GM19043 (cell line): Measurements from ENCODE around the gene MAMLD1.

ENCODE experiments used
- ATAC-seq: cut with Tn5 transposase; IDR thresholded peaks from one replicate; pipeline ENCODE4 v1.9.1; 2021; ENCODE audit warnings: low read depth; ENCODE audit not compliant: unreplicated experiment

Gene MAMLD1

DNA sequence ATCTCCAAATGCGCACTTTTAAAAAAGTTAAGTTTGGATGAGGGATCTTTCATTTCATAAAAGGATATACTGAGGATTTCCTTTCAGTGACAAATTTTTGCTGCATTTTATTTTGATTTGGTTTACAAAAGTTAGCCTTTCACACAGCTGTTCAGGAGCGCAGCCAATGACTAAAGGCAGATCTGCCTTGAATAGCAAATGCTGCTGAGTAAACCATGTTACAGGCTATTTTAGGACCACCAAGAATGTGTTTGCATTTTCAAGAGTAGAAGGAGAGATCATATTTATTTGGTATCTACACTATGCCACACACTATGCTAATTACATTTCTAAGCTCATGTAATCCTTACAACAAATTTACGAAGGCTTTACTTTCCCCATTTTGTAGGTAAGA is 92.1 kb downstream of the MAMLD1 start:
- ATAC-seq: no peak

DNA sequence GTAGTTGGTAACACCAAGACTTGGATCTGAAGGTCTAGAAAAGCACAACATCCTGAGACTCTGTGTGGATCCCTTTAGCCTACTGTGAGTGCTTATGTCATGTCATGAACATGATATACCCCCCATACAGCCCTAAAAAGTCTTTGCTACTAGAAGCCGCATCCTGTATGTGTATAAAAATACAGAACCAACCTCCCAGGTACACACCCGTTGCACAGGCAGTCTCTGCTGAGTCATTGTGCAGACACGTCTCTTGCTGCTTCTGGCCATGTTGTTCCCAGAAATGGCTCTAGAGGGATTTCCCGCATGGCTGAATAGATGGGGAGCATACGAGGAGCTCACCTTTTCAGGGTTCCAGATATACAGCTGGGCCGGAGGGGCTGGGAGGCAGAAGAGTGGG is 93.3 kb downstream of the MAMLD1 start:
- no peak for ATAC-seq

DNA sequence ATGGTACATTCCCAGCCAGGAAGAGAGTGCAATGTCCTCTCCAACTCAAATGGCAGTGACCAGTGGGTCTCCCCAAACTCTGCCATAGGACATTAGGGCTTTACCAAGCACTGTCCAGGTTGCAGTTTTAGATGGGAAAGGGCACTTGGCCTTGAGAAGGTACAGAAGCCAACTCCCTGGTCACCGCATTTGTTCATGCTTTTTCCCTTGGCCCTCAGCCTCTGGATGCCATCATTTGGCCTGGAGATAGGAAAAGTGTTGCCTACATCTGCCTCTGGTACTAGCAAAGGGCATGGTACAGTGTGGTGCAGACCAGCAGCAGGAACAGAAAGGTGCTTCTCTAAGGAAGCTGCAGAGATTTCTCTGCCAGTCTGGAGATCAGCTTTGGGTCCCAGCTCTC is 93.8 kb downstream of the MAMLD1 start:
- no peak for ATAC-seq

DNA sequence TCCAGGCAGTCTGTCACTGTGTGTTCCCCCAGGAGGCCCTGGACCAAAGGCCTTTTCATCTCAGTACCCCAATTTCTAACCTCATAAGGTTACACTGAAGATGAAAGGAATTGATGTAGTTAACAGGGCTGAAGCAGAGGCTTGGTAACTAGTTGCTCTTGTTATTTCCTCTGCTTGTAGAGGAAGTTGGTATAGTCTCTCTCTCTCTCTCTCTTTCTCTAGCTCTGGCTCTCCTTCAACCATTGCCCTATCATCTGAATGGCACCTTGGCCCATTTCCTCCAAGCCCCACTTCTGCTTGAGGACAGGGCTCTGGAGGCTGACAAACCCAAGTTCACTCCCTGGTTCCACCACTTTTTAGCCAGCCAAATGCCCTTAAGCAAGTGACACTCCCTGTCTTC is 96.1 kb downstream of the MAMLD1 start:
- no peak for ATAC-seq

DNA sequence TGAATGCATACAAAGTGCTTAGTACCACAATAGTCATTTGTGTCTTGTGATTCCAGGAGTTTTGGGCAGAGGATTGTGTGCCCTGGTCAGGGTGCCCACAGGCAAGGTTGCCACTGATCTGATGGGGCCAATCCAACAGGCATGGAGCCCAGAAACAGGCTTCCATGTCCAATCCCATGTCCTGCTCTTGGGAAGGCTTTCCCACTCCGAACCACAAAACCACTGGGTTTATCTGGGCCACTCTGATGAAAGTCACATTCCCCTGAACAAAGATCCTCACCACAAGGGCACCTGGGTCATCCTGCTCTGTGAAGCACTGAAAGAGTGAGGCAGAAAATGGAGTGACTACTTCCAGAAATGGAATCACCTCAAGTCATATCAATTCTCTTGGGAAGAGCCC is 96.9 kb downstream of the MAMLD1 start:
- no peak for ATAC-seq

DNA sequence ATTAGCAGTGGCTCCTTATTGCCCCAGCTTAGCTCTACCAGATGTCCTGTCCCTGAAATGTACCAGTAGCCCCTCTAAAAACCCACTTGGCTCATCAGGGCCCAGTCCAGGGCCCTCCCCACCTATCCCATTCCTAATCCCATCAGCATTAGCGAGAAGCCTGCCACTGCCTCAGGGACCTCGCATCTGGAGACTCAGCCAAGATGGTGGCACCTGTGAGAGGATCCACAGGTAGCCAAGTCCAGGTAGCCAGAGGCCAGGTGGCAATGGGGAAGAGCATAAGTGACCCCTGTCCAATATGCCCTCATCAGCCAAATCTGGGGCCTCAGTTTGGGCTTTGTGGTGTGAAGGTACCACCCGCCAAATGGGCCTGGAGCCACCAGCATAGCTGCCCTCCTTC is 97.7 kb downstream of the MAMLD1 start:
- no peak for ATAC-seq

DNA sequence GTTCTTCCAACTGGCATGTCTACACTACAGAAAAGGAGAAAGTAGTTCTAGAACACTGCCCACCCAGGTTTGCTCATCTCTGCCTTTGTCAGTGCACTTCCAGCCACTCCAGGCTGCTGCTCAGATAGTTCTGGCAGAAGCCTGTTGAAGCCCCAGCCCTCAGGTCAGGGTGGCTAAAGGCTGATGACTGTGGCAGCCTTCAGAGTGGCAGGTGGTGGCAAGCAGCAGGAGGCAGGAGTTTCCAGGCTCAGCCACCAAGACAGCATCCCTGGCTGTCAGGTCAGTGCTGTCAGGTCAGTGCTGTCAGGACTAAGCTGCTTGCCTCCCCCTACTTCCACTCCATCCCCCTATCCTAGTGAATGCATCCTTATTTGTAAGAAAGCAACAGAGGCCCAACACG is 100.4 kb downstream of the MAMLD1 start:
- ATAC-seq: no peak

DNA sequence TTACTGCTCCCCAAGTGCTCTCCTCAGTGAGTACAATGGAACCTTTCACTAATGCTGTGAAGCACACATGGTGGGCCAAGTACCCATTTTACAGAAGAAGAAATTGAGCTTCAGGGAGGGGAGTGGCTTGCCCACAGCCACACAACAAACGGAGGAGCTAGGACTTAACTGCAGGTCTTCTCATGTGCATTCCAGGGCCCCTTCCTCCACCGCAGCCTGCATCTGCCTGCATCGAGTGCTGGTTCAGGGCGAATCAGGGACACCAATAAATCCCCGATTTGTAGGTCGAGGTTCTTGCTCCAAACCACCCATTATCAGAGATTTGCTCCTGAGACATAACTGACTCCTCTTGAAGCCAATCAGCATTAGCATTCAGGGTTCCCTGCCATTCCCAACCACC is 100.9 kb downstream of the MAMLD1 start:
- ATAC-seq: no peak

DNA sequence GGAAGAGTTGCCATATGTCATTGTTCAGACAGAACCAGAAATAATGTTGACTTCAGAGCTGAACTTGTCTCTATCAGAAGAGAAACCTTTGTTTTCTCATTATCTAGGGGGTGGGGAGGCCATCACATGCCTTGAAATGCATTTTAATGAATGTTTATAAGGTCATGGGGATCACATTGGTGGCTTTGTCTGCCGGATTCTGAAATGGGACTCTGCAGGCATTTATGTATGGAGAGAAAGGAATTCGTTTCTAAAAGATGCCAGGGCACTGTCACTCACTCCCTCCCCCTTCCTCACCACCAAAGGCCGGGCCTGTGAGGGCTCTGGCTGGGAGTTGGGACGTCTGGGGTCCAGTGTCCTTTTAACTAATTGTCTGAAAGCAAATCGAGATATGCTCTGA is 102.2 kb downstream of the MAMLD1 start:
- ATAC-seq: no peak

DNA sequence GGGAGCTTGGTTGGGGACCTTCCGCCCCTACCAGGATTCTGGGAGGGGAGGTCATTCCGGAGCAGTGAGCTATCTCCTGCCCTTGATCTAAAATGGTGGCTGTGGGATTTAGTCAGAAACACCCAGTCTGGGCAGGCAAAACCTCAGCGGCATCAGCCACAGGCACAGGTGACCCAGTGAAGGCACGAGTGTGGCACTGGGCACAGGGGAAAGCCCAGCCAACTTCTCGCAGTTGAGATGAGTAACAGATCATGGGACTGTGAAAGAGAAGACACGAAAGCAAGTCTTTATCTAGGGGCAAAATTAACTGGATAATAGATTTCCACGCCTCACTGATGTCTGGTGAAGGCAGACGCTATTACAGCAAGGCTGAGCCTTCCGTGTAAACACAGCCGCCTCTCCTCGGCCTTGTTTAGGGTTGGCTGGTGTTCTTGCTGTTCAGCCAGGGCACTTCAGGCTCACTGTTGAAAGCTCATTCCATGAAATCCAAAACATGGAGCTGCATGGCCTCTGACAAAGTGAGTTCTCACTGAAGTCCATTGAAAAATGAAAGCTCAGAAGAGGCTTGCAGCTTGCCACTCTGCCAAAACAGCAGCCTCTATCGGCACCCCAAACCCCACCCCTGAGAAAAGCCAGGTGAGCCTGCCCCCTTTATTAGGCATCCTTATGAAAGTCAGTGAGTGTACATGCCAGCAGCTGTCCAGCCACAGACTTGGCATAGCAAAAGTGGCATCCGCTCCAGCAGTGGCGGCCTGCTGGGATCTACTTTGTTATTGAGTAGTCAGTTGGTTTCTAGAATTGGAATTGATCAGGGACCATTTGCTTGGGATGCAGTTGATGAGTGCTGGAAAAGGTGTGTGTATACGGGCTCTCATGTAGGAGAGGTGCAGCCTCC is 103.0 kb downstream of the MAMLD1 start:
- no peak for ATAC-seq

DNA sequence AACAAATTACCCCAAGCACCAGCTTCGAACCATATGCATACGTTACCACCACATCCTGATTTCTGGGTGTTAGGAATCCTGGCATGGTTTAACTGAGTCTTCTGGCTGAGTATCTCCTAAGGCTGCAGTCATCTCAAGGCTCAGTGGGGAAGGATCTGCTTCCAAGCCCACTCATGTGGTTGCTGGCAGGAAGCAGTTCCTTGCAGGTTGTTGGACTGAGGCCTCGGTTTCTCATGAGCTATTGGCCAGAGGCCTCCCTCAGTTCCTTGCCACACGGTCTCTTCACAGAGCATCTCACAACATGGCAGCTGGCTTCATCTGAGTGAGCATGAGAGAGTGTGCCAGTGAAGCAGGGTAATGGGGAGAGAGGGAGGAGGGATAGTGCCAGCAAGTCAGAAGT is 109.2 kb downstream of the MAMLD1 start:
- no peak for ATAC-seq

DNA sequence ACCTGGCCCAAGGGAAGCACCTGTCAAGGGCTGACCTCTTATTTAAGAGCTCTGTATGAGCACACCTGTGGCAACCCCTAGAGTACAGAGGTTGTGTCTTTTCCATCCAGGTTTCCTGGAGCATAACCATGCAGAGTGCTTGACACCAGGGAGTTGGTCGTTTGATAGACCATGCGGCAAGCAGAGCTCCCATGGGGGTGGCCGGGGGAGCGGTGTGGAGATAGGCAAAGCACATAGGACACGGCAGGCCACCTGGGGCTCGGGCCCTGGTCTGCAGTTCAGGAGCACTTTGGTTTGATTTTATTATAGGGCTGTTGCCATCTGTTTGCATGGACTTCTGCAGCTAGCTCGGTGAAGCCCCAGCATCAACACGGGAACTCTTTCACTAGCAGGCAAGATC is 110.3 kb downstream of the MAMLD1 start:
- no peak for ATAC-seq

DNA sequence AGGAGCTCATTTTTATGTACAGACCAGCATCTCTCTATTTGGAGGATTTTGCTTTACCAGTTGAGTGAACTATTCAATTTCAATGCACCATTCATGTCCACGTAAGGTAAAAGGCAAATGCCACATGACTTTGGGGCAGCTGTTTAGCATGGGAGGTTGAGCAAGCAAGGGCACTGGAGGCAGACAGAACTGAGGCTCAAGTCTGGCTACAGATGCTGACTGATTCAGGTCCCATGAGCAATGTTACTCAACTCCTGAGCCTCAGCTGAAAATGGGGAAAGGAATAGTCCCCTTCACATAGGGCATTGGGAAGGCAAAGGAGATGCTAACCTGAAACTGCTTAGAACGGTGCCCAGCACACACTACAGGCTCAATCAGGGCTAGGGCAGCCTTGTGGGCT is 112.3 kb downstream of the MAMLD1 start:
- no peak for ATAC-seq

DNA sequence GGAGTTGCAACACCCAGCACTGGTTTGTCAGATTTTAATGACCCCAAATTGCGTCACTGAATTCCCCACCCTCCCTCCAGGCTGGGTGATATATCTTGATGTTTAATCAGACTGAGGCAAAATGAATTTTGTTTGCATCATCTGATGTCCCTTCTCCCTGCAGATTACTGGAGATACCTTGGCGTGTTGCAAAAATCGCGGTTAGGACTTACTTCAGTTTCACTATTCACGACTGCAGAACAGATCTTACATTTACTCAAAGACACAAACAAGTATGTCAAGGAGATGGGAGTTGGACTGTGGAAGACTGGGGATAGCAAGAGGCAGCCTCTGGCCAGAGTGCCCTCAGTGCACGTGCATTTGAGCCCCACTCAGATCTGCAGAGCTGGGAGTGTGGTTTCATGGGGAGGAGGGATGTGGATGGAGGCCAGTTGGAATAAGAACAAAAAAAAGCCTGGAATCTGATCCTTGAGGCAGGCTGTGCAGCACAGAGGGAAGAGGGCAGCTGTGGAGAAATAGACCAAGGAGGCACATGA is 113.1 kb downstream of the MAMLD1 start:
- no peak for ATAC-seq

DNA sequence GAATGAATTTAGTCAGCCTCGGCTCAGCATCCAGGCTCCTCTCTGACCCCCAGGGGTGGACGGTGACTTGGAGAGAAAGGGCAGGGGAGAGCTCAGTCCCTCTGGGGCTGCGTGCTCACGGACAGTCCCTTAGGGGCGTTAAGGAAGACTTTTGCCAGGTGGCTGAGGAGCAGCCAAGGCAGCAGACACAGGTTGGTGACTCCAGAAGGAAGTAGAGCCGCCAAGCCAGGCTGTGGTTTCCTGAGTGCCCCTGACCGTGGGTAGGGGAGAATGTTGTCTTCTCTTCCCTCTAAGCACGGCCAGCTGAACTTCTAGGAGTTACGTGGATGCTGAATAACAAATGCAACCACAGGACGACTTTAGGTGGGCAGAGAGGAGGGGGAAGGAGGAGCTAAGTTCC is 114.3 kb downstream of the MAMLD1 start:
- ATAC-seq: no peak

DNA sequence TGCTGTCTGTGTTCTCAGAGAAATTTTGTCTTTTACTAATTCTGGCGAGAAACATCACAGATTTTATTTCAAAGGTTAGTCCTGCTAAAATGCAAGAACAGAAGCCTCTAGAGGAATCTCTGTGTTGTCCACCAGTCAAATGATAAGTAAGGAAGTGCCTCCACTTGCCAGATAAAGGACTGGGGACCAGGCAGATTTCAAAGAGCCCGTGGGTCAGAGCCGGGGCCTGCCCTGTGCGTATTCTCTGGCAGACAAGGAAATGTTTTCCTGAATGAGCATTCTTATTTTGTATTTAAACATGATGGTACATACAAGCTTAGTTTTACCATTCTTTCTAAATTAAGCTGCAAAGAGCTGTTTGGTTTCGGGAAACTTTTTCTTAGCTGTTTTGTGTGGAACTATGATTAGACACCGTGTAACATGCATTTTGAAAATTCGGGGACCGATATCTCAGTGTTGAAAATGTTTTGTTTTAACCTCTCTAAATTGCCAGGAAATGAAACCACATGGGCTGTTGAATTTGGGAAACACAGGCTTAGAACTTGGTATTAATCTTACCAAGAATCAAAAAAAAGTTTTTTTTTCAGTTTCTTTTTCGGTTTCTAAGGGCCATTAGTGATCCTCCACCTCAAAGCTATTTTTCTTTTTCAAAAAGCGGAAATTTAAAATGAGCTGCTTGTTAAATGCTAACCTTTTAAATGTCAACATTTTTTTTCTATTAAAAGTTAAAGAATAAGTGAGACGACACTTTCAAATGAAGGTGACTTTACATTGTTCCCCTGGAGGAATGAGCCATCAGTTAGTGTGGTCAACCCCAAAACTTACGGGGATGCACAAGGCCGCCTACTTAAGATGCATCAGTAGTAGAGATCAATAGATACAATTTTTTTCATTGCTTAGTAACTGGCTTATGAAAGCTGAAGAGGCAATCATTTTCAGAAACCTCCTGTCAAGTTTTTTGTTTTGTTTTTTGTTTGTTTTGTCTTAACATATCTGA is 115.7 kb downstream of the MAMLD1 start:
- no peak for ATAC-seq

DNA sequence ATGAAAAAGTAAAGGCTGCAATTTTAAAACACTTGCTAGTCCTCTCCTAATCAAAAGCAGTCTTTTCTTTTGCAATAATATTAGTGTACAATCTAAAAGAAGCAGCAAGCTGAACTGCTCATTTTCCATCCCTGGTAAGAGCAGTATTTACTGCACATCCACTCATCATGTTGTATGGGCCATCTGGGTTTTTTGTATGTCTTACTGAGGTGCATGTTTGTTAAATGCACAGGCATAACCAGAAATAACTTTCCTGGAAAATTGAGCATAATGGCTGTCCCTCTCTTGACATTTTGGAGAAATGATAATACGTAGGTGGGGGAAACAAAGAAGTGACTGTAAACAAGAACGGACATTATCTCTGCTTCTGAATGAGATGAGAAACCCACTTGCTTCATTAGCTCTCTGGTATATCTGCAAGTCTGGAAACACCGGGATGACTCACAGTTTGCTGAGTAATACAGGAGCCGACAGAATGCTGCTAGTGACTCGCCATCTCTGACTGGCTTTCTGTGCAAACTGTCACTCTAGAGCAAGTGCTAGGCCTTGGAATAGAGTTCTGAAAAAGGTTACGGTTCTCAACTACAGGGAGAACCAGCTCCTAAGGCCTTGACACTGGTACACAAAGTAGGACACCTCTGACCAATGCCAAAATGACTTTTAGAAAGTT is 119.6 kb downstream of the MAMLD1 start:
- ATAC-seq: no peak

DNA sequence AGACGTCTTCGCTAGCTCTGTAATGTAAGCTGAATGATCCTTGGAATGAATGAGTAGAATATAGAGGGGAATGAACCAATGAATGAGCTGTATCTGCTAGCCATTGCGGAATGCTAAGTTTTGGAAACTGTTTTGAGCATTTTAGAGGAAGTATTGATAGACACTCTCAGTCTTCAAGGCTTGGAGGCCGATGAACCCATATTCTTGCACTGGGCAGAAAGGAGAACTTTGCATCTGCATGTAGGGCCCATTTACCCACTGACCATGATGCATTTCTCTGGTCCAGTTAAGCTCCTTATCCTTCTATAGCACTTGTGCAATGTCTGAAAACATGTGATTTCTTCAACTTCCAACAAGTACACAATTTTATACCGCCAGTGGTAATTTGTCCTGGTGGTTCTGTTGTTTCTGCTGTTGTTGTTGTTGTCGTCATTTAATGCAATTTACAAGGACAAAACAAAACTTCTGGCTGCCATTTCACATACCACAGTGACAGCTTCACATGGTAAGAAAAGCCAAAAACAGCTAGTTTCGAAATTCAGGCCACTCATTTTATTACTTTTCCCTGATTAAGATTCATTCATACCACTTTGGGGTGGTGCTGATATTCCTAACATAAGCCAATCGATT is 120.4 kb downstream of the MAMLD1 start:
- ATAC-seq: no peak

DNA sequence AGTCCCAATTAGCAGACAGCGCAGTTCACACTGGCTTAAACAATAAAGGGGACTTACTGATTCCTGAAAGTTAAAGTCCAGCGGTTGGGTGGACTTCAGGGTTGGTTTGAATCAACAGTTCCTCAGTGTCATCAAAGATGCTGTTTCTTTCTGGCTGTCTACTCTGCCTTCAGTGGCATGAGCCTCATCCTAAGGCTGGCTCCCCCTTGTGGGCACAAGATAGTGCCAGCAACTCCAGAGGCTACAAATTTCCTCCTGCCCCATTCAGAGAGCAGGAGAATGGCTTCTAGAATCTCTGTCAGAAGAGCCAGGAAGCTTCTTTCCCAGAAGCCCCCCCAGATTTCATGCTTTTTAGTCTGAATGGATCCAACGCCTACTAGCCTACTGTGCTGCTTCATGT is 122.9 kb downstream of the MAMLD1 start:
- ATAC-seq: no peak

DNA sequence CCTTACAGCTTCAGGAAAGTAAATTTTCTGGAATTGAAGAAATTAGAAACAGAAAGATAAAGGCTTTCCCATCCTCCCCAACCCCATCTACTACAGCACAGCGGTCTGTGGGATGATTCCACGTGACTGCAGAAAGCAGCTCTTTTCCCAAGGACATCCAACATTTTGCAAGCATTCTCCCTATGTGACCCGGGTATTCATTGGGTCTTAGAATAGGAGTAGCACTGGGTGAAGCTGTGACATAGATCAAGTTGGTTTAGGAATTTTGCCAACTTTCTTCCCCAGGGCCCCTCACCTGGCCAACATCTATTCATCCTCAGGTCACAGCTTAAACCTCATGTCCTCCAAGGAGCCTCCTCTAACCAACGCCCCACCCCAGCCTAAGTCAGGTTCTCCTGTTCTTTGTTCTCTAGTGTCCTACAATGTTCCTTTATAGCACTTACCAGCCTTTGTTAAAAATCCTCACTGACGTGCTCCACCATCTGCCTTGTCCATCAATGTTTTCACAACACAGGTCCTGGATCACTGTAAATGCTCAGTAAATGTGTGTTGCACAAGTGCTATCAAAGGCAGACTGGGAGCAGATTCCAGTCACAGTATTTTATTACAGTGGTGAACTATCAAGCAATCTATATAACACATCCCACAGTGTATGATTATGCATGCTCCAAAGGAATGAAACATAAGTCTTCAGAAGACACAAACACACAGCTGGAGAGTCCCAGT is 124.4 kb downstream of the MAMLD1 start:
- no peak for ATAC-seq
